CD4-positive, alpha-beta T cell treated with Interleukin-17A for 1 hour (primary cell): ENCODE results near the gene GALNT4.

Experiments used
- DNase-seq: peaks from one replicate; pipeline ENCODE4 v3.0.0-alpha.2; 2020

The GALNT4 gene

GRCh38 chr12:89524541-89525304 lies at the start of gene GALNT4:
Gene GALNT4 (minus strand): TSS chr12:89524796. CDS start chr12:89524549, 247 bp downstream.
- peak; percentile 82 for DNase-seq

GRCh38 chr12:89573051-89573810 lies 48.6 kb upstream of the GALNT4 start:
- DNase-seq: no peak

DNA sequence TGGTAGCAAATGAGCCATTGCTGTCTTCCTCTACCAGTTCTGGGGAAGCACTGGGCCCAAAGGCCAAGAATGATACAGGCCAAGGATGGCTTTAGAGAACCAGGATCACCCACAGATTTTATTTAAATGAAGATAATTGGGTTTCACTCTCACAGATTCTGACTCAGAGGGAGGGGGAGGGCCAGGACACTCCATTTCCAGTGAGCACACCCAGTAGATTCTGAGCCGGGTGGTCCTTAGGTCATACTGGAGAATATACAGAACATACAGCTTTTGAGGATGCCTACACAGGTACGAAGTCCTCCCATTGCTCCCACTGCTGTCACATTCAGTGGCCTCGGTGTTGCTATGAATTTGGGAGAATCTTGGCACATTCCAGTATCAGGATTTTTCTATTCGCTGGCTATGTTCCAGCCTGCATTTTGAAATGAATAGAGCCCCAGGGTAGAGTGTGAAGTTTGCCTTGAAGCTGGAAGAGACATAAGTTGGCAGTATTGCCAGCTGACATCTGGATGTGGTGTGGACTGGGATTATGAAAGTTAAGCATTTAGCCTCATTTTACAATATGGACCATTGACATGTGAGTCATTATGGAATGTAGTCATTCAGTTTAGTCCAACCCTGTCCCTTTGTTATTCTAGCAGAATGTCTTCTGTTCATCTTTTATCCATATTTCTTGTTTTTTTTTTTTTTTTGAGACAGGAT lies 47.0 kb upstream of the GALNT4 start:
- DNase-seq: no peak

GRCh38 chr12:89568484-89568883 lies 43.9 kb upstream of the GALNT4 start:
- no peak for DNase-seq

- no peak for DNase-seq
These were observed 43.2 kb upstream of the GALNT4 start for GRCh38 chr12:89567691-89568239.

- no peak for DNase-seq
These were observed 42.0 kb upstream of the GALNT4 start for GRCh38 chr12:89566615-89567014.

GRCh38 chr12:89565002-89565401 lies 40.4 kb upstream of the GALNT4 start:
- no peak for DNase-seq

- DNase-seq: no peak
These were observed 35.2 kb upstream of the GALNT4 start for GRCh38 chr12:89559753-89560152.

DNA sequence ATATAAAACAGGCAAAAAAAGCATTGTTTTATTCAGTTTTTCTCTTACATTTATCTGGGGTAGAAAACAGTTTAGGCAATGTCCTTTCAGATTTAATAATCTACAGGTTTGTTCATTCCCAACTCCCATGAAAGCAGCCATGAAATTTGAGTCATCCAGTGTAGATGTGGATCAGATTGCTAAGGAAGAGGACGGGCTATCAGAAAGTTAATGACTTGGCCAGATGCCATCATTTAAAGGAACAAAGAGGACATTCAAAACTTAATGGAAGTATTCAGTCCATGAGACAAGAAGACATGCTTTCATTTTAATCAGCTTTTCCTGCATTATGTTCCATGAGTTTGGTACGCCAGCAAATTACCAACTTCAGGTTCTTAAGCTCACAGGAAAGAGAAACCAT lies 32.4 kb upstream of the GALNT4 start:
- no peak for DNase-seq

GRCh38 chr12:89552376-89552775 lies 27.8 kb upstream of the GALNT4 start:
- no peak for DNase-seq

GRCh38 chr12:89551747-89552146 lies 27.2 kb upstream of the GALNT4 start:
- no peak for DNase-seq

DNA sequence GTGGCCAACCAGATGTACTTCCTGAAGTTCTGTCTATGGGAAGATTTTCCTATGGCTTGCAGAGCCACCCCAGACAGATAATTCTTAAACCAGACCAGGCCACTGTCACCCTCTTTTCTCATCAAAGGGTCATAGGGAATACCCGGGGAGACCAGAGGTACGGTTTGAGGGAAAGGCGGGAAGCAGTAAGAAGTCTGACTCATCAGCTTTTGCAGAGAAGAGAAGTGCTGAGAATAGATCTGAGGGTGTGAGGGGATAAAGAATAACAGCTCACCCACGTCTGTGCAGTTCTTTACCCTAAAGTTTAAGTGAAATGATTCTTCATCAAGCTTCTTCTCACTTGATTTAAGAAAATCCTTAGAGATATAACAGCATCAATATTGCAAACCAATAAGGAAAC lies 22.5 kb upstream of the GALNT4 start:
- DNase-seq: no peak

DNA sequence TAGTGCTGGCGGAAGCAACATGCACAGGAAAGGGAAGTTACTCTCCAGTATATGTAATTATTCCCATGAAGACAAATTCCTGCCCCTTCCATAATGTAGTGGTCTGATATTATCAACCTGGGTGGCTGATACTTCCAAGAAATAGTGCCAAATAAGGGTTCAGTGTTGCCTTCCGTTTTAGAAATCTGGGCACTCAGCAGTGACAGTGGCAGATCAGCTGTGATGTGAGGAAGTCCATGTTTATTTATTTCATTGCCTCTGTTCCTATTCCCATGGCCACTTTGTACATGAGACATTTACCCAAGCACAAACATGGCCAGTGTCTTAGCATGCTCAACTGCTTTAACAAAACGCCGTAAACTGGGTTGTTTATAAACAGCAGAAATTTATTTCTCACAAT lies 21.6 kb upstream of the GALNT4 start:
- DNase-seq: no peak

DNA sequence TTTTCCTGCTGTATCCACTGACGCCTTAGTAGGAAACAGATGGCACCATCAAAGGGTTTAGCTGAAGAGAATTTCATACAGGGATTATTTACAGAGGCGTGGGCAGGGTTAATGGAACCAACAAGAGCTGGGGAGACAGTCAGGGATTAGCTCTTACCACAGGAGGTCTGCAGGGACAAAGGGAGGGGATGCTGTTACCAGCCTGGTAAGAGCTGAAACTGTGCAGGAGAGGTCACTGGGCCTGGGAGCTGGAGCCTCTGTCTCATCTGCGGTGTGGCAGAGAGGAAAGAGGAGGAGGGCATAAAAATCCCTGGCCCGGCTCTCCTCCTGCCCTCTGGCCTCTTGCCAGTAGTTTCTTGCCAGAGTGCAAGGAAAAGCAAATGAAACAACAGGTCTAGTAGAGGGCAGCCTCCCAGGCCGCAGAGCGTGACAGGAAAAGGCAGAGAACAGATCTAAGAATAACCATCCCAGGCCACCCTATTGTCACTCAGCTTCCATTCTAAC lies 20.1 kb upstream of the GALNT4 start:
- DNase-seq: no peak

- no peak for DNase-seq
These were observed 19.4 kb upstream of the GALNT4 start for GRCh38 chr12:89544022-89544421.

GRCh38 chr12:89542912-89543592 lies 18.5 kb upstream of the GALNT4 start:
- DNase-seq: peak; percentile 72

DNA sequence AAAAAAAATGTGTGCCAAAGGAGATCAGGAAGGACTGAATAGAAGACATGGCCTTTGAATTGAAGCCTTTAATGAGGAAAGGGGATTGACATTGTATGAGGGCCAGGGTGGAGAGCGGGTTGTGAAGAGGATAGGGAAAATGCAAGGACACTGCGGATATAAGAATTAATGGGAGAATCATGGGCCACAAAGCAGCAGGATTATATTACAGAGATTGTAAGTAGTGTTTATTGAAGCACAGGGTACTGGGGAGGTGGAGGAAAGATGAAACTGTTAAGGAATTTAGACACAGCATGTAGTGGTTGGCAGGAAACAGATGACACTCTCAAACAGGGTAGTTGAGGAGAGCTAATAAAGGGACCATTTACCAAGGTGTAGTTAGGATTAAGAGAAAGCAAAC lies 17.6 kb upstream of the GALNT4 start:
- DNase-seq: no peak

- DNase-seq: no peak
These were observed 16.0 kb upstream of the GALNT4 start for GRCh38 chr12:89540586-89540985.

- no peak for DNase-seq
These were observed 15.0 kb upstream of the GALNT4 start for GRCh38 chr12:89539426-89540223.

- no peak for DNase-seq
These were observed 14.3 kb upstream of the GALNT4 start for GRCh38 chr12:89538897-89539296.

GRCh38 chr12:89537389-89537788 lies 12.8 kb upstream of the GALNT4 start:
- DNase-seq: no peak

DNA sequence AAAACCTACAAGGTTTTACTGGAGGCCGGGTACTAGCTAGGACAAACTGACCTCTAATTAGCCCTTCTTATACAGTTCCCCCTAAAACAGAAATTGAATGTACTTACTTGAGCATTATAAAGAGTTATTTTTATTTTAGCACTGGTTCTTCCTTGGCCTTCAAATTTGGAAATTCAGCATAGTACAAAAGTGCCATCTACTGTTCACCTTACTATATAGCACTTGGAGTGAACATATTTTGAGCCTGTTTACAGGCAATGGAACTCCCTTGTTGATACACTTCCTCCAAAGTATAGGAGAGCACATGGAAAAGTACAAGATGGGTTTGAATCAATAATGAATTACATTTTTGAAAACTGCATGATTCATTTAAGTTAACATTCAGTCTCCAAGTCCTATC lies 5.1 kb upstream of the GALNT4 start:
- DNase-seq: peak; percentile 74
